Measurements from ENCODE around the gene ERCC4.

- TF ChIP-seq CTCF (IDR thresholded peaks at IDR 0.05) = no peak
- no peak for TF ChIP-seq ZFX (IDR thresholded peaks at IDR 0.05; ENCODE audit: borderline replicate concordance)
These were observed 72.4 kb downstream of the ERCC4 start for GRCh38 chr16:13992322-13992721.

All from 22Rv1 (cell line).